Stimulated activated CD4-positive, alpha-beta T cell treated with anti-CD3 and anti-CD28 coated beads, TNF-alpha, amount 100 ng/mL, for 1 hour (primary cell): ENCODE measurements around the gene TGFBRAP1.
"Not testable (repeated sequence)": the region's sequence is repeated elsewhere in the genome, so short reads cannot be mapped to it uniquely, and the experiment has no call there.

Experiments
- DNase-seq, 3 donors: peaks; one replicate each; pipeline ENCODE4 v3.0.0-alpha.2; 2020; ENCODE audit warnings: low read depth in 3 of 3, low spot score in 1 of 3

TGFBRAP1 gene

DNA sequence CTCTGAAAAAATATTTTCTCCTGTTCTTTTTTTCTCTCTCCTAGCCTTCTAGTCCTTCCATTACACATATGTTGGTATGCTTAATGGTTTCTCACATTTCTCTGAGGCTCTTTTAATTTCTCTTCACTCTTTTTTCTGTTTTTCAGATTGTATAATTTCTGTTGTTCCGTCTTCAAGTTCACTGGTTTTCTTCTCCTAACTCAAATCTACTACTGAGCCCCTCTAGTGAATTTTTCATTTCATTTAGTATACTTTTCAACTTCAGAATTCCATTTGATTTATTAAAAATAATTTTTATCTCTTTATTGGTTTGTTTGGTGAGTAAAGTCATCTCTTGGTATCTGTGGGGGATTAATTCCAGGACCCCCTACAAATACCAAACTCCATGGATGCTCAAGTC lies 27.6 kb upstream of the TGFBRAP1 start:
- no peak for DNase-seq

DNA sequence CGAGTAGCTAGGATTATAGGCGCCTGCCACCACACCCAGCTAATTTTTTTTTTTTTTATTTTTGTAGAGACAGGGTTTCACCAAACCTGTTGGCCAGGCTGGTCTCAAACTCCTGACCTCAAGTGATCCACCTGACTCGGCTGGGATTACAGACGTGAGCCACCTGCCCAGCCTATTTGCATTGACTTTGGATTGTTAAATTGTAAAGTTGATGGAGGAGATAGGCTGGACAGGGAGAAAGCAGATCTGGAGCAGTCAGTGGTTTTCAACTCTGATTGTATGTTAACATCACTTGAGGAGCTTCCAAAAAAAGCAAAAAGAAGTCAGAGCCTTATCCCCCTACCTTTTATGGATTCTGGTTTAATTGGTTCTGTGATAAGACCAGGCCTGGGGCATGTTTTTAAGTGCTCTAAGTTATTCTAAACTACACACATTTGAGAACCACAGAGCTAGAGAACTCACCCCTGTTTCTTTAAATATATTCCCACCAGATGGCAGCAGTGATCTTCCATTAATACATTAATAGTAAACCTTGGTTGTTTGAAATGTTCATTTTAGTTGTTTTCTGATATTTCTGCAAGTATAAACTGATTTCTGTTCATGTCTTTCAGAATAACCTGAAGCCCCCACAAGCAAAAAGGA lies 15.3 kb upstream of the TGFBRAP1 start:
- no peak for DNase-seq

DNA sequence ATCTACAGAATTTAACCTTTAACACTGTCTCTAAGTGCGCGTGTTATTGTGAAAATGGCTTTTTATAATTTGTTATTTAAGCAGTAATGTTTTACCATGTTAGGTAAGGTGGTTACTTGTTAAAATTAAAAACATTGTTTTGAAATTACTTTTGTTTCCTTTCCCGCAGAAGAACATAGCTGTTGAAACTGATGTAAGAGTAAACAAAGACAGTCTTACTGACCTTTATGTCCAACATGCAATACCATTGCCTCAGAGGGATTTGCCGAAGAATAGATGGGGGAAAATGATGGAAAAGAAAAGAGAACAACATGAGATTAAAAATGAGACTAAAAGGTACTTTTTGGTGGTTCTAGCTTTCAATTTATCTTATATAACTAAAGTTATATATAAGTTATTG lies 9.9 kb upstream of the TGFBRAP1 start:
- DNase-seq = no peak

DNA sequence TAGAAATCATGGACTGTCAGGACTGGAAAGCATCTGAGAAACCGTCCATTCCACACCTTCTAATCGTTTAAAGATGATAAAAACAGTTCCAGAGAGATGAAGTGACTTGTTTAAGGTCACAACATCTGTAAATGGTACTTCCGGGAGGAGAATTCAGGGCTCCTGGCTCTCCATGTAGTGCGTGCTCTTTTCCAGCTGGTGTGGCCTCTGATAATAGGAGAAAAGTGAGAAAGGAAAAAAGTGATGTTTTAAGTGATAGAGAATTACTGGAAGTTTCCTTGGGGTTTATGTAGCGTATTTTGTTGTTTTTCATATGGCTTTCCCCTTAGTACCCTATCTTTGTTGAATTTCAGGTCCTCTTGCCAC lies 8.5 kb upstream of the TGFBRAP1 start:
- DNase-seq = no peak

DNA sequence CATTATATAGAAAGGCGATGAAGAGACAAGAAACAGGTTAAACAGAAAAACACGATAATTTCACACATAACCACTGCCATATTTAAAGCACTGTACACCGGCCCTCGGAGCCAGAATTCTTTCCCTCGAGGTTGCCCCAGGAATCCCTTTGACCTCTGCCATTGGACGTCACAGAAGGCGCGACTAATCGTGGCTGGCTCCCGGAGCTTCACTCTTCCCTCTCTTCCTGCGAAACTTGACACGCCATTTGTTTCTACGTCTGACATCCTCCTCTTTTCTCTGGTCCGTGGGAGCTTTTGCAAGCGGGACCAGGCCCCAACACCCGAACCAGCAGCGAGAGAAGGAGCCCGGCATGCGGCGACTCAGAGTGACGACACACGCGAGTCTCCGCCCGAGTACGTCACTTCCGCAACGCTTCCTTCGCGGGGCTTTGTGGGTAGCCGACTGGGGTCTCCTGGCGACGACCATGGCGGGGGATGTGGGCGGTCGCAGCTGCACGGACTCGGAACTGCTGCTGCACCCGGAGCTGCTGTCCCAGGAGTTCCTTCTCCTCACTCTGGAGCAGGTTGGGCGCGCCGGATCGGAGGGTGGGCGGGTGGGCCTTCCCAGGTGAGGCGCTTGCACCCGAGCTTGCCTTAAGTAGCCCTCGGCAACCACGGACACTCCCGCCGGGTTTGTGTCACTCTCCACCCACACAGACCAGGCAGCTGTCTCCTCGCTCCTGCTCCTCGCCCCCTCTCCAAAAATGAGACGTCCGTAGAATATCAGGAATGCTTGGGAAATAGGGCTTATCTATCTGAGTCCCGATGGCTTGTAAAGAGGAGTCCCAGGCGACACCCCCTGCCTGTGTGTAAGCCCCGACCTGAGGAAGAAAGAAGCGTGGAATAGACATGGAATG lies 7.8 kb upstream of the TGFBRAP1 start, which contains the start of gene C2orf49:
Gene C2orf49, plus strand, starts transcription at position 419 of the 898 bp plus-strand sequence. Its CDS starts 48 bp downstream, at position 467.
- DNase-seq = peak; percentile 50 to 85 (median 70)

DNA sequence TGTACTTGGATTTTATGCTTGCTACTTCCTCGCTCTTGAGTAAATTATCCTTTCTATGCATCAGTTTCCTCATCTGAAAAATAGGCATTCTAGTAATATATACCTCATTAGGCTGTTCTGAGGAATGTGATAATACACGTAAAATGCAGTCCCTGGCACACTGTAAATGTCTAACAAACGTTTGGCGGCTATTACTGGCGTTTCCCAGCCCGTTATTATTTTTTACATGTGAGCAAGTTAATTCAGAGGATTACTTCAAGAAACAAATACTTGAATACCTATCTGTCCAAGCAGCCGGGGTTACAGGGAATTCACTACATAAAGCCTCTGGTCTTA lies 7.2 kb upstream of the TGFBRAP1 start:
- DNase-seq = no peak

DNA sequence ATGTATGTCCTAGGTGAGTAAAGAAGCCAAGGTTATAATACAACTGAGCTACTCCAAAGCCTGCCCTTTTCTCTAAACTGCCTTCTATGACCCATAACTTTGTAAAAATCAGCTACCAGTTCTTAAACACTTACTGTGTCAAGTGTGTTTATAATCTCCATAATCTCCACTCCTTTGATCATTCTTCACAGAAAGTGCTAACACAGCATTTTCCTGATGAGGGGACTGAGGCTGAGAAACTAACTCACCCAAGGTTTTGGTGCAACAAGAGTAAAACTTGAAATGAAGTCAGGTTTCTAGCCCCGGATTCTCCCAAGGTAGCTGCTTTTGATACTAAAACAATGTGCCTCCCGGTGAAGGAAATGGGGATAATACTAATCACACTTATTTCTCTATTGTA lies 5.9 kb upstream of the TGFBRAP1 start:
- no peak for DNase-seq

DNA sequence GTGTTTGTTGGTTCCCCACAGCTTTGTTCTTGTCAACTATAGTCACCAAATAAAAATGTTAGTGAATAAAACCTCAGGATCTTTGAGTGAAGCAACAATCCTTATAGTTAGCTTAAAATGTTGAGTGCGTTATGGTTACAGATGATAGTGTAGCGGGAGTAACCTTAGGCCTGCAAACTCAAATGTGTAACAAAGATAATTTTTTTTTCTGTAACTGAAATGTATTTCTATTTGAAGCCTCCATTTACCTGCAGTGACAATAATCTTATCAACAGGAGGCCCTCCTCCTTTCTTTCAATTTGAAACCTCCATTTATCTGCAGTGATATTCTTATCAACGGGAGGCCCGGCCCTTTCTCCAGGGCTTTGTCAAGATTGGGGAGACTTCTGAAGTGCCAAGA lies 4.7 kb upstream of the TGFBRAP1 start:
- DNase-seq = no peak

DNA sequence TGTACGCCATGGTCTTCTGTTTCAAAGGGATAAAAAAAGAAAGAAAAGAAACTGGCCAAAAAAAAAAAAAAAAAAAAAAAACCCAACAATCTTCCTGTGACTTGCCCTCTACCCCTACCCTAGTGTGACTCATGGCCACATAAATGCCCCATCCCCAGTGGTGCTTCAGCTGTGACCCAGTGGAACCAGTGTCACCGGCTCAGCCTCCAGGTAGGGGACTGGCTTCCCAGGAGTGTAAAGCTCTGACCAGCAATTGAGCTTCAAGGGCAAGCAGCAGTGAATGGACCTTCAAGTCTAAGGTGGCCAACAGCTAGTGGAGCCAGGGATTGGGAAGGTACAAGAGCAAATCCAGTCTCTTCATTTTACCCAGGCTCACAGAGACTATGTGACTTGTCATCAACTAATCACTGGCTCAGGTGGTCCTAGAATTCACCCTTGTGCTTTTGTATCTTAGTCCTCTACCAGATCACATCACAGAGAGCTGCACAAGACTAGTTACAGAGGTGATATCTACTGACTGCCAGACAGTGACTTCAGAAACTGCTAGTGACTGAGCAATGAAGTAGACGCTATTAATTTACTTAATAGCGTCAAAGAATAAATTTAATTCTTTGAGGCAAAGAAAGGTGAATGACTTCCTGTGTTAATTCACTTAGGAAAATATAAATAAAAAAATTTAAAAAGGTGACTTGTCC lies 1.3 kb upstream of the TGFBRAP1 start:
- no peak for DNase-seq

DNA sequence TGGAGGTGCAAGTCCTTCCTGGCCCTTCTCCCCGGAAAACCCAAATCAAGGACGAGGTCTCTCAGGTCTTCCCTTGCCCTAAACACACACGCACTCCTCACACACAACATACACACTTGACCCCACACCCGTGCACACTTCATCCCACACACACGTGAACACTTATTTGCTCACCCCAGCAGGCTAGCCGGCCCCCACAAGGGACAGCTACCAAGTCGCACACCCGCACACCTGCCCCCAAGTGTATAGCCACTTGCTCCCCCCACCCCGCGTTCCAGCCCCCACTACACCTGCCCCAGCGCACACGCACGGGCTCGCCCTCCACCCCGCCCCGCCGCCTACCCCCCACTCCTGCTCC lies 359 bp downstream of the TGFBRAP1 start:
- peak in 1 of 3 donors; percentile 34 for DNase-seq

DNA sequence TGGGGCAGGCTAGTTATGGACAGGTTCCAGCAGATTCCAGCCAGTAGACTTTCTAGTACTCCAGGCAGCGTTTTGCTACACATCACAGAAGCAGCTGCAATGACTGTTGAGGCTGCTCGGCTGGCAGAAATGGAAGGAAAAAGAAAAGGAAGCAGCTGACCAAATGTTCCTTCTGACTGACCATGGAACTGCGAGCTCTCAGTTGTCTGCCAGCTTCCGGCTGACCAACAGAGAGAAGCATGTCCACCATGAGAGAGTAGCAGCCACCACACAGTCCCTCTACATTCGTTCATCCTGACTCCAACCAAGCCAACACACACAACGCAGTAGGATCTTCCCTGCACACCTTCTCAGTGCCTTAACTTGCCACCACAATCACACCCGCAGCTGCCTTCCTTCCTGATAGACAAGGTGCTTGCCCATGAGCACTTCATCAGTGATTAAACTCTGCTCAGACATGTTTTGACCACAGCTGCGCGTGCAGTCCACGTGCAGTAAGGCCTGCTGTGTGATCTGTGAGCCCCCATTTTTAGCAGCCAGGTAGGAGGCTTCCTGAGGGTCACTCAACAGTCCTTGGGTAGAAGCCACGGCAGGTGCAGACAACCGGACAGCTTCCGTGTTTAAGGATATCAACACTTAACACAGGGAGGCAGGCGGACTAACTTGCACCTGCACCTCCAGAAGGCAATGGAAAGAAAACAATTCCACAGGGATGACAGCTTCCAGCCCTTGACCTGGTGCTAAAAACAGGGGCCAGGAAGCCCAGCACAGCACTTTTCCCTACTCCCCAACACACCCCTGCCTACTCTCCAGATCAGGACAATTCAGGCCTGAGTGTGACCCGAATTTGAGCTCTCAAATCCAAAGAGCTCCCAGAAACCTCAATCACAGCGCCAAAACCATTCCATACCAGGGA lies 996 bp downstream of the TGFBRAP1 start:
- no peak for DNase-seq

DNA sequence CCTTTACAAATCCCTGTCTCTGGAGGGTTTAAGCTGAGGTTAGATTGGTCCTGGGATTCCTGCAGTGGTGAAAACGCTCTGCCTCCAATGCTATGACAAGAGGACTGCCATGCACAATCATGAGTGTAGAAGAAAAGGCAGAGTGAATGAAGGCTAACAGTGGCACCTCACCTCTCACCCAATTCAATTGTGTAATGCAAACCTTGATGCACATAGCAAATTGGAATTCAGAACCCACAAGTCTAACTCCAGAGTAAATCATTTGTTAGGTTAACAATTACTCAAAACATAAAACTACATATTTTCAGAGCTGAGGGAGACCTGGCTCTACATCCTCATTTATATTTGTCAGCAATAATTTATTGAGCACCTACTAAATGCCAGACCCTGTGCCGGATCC lies 1.8 kb downstream of the TGFBRAP1 start:
- no peak for DNase-seq

DNA sequence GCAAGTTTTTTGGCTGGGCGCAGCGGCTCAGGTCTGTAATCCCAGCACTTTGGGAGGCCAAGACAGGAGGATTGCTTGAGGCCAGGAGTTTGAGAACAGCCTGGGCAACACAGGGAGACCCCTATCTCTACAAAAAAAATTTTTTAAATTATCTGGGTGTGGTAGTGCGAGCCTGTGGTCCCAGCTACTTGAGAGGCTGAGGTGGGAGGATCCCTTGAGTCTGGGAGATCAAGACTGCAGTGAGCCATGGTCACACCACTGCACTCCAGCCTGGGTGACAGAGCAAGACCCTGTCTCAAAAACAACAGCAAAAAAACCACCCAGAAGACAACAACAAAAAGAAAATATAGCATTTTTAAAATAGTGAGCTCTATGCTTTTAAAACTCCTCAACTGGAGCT lies 2.3 kb downstream of the TGFBRAP1 start:
- not testable (repeated sequence) for DNase-seq

DNA sequence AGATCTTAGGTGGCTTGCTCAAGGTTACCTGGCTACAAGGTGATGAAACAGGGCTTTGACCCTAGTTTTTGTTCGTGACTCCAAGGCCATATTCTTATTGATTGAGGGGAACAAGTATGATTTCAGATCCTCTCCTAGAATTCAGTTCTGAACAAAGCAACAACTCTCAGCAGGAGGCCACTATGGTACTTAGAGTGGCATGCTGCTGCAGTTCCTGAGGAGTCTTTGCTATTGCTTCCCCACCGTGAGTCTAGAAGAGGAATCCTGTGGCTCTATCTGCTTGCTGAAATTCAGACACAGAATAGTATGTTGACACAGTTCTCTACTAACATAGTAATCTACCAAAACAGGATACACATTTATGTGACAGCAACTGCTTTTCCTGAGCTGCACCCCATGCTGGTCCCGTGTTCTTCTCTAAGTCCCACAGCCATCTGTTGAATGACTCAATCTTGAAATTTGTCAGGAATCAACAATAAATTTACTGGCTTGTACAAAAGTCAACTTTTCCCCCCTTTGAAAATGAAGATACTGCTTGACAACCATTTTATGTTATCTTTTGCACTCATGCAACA lies 4.1 kb downstream of the TGFBRAP1 start:
- DNase-seq = no peak

DNA sequence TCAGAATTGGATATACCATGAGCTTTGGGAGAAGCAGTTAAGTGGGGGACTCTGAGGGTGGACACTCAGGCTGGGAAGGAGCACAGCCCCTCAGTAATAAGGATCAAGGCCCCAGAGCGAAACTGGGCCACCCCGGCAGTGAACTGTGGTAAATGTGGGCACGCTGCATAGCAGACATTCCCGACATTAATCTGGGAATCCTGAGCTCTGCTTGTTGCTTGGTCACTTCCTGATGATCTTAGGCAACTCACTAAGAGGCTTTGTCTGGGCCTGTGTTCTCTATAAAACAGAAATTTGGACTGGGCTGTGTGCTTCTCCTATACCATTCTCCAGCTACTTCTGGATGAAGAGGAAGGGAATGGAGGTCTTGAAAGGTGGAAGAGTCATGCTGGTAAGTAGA lies 4.8 kb downstream of the TGFBRAP1 start:
- no peak for DNase-seq

DNA sequence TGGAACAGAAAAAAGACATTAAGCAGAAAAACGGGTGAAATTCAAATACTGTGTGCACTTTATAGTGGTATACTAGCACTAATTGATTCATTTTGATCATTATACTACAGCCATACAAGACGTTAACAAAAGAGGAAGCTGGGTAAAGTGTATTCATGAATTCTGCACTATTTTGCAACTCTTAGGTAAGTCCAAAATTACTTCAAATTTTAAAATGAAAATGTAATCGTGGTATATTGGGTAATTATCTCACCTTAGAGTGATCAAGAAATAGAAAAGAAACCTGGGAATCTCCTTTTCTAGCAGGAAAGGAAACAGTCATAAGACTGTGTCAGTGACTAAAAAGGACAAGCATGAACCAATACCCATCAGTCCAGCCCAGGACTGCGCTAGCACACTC lies 5.4 kb downstream of the TGFBRAP1 start:
- DNase-seq = no peak

DNA sequence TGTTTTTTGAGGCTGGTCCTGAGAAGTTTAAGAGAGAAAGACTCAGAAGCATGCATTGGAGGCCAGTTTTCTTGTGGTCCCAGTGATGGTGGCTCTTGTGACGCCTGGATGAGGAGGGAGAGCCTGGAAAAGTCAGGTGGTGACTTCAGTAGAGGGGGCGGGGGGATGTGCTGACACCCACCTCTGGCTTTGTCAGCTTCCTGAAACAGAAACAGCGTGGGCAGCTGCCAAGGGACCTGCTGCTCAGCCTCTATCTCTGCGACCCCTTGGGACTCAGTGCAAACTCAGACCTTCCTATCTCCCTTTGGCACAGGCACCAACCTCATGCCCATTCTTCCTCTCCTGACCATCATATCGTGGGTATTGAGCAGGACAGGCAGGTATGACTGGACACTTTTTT lies 6.4 kb downstream of the TGFBRAP1 start:
- no peak for DNase-seq

DNA sequence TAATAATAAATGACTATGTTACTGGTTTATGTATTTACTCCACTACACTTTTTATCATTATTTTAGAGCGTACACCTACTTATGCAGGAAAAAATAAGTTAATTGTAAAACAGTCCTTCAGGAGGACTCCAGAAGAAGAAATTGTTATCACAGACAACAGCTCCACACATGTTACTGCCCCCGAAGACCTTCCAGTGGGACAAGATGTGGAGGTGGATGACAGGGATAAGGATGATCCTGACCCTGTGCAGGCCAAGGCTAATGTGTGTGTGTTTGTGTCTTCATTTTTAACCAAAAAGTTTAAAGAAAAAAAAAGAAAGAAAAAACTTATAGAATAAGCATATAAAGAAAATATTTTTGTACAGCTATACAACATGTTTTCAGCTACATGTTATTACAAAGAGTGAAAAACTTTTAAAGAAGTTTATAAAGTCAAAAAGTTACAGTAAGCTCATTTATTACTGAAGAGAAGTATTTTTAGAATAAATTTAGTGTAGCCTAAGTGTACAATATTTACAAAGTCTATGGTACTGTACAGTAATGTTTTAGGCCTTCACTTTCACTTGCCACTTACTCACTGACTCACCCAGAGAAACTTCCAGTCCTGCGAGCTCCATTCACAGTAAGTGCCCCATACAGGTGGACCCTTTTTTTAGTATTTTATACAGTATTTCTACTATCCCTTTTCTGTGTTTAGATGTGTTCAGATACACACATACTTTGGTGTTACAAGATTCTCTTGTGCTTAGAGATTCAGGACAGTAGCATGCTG lies 7.5 kb downstream of the TGFBRAP1 start:
- no peak for DNase-seq

DNA sequence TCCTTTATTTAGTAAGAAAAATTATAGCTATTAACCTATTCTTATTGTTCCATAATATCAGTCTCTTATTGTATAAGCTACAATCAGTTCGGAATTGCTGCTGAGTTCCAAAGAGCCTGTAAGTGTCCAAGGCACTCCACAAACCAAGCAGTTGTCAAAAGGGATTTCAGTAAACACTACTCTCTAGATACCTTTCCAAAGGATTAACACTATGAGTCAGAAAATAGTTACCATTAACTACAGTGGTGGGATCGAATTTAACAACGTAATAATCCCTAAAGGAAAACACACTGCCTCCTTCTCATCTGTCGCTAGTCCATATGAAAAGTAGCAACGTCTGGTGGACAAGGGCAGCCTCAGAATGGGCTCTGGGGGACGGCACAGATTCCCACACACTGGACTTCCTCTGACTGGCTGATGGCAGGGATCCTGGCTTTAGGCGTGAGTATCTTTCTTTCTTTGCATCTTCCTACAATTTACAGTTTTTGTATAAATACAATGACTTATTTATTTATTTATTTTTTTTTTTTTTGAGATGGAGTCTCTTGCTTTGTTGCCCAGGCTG lies 8.8 kb downstream of the TGFBRAP1 start:
- DNase-seq = no peak

DNA sequence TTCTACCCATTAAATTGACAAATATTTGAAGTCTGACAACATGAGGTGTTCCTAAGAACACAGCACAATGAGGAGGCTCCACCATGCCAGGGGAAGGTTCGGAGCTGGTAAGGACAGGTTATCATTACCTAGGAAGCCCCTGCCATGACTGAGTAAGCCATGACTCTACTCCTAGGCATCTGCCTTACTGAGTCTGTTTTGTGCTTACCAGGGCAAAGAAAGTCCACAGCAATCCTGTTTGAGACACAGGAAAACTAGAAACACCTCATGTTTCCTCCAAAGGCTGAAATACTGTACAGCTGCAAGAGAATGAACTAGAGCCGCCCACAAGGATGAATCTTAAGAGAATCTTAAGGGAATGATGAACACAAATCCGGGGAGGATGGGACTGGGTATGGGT lies 11.6 kb downstream of the TGFBRAP1 start:
- DNase-seq = no peak
